Loucy (cell line): Measurements from ENCODE around the gene CES5A.

Experiments used
- H2AFZ ChIP-seq: fragments of 200-600 bp; sonication (generic); 2 replicates; pipeline ENCODE4 v1.6.0; 2016; ENCODE audit warnings: antibody characterized with exemption, mild to moderate bottlenecking, low read length, moderate library complexity
- H3F3A ChIP-seq: fragments of 200-600 bp; 2 replicates; pipeline ENCODE4 v1.6.0; 2016; ENCODE audit warnings: antibody characterized with exemption, low read depth, mild to moderate bottlenecking
- H3K27me3 ChIP-seq: fragments of 200-600 bp; sonication (generic); 2 replicates; pipeline ENCODE4 v1.6.1; 2014; ENCODE audit warnings: low read length, mild to moderate bottlenecking; ENCODE audit not compliant: insufficient read depth, poor library complexity, severe bottlenecking
- H3K36me3 ChIP-seq: fragments of 200-600 bp; sonication (generic); 2 replicates; pipeline ENCODE4 v1.6.1; 2016; ENCODE audit warnings: low read length; ENCODE audit not compliant: insufficient read depth
- H3K4me1 ChIP-seq: fragments of 200-600 bp; sonication (generic); 2 replicates; pipeline ENCODE4 v1.5.1; 2014; ENCODE audit warnings: low read length, mild to moderate bottlenecking; ENCODE audit not compliant: insufficient read depth, poor library complexity, severe bottlenecking
- H3K4me2 ChIP-seq: fragments of 200-600 bp; sonication (generic); 2 replicates; pipeline ENCODE4 v1.6.0; 2014; ENCODE audit warnings: antibody characterized with exemption, low read length, low read depth, mild to moderate bottlenecking; ENCODE audit not compliant: poor library complexity, severe bottlenecking
- H3K4me3 ChIP-seq: fragments of 200-600 bp; sonication (generic); 2 replicates; pipeline ENCODE4 v1.5.1; 2014; ENCODE audit warnings: low read length, mild to moderate bottlenecking, mixed read lengths; ENCODE audit not compliant: poor library complexity, severe bottlenecking
- H3K79me2 ChIP-seq: fragments of 200-600 bp; sonication (generic); 2 replicates; pipeline ENCODE4 v1.6.1; 2014; ENCODE audit warnings: low read length; ENCODE audit not compliant: insufficient read depth
- H3K9ac ChIP-seq: fragments of 200-600 bp; sonication (generic); 2 replicates; pipeline ENCODE4 v1.6.0; 2014; ENCODE audit warnings: mild to moderate bottlenecking, low read depth, low read length, moderate library complexity; ENCODE audit not compliant: poor library complexity, severe bottlenecking
- H3K9me2 ChIP-seq: fragments of 200-600 bp; sonication (generic); replicated peaks from 2 replicates; pipeline ENCODE4 v1.6.1; 2016; ENCODE audit warnings: low read depth, low read length, mixed read lengths
- H3K9me3 ChIP-seq: fragments of 200-600 bp; sonication (generic); 2 replicates; pipeline ENCODE4 v1.6.1; 2014; ENCODE audit warnings: mild to moderate bottlenecking, antibody characterized with exemption, low read length, low read depth; ENCODE audit not compliant: insufficient read depth
- H4K20me1 ChIP-seq: fragments of 200-600 bp; sonication (generic); 2 replicates; pipeline ENCODE4 v1.6.0; 2014; ENCODE audit warnings: antibody characterized with exemption, low read length, mild to moderate bottlenecking; ENCODE audit not compliant: insufficient read depth, poor library complexity, severe bottlenecking
- CTCF ChIP-seq: fragments of 200-600 bp; sonication (generic); conservative IDR thresholded peaks from 2 replicates; pipeline ENCODE4 v1.5.1; 2014; ENCODE audit warnings: mild to moderate bottlenecking, antibody characterized with exemption, low read length
- EZH2phosphoT487 ChIP-seq: fragments of 200-600 bp; IDR thresholded peaks from 2 replicates; pipeline ENCODE4 v1.6.1; 2018; ENCODE audit warnings: antibody characterized with exemption, mild to moderate bottlenecking, moderate library complexity, borderline replicate concordance

CES5A gene

DNA sequence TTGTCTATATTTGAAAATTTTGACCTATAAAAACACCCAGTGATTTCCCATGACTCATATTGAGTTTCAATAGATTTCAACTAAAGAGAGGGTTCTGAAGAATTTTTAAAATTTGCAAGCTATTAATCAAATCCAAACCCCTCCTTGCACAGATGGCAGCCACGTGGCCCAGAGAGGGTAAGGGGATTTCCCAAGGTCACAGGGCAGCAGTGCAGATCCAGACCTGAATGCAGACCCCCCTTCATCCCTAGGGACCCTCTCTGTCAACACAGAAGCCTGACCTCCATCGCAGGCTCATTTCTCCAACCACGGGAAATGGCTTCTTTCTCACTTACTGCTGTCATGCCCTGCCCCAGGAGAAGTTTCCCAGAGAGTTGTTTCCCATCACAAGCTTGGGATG lies 24.7 kb upstream of the CES5A start:
- Histone ChIP-seq H4K20me1 (no peaks in the 10 kb centered on the region), H3K4me1 (no peaks in the 10 kb centered on the region), H3F3A (no peaks in the 10 kb centered on the region), H3K9me2 (no peaks in the 10 kb centered on the region), H3K4me2 (no peak overlapping the region), H2AFZ (no peak overlapping the region), H3K36me3 (no peaks in the 10 kb centered on the region), H3K79me2 (no peaks in the 10 kb centered on the region), H3K4me3 (no peak overlapping the region), H3K27me3 (no peaks in the 10 kb centered on the region), H3K9me3 (no peaks in the 10 kb centered on the region; the same call in 1 of the 2 replicates), H3K9ac (no peak overlapping the region)
- no peak for TF ChIP-seq CTCF
- TF ChIP-seq EZH2phosphoT487: no peak

DNA sequence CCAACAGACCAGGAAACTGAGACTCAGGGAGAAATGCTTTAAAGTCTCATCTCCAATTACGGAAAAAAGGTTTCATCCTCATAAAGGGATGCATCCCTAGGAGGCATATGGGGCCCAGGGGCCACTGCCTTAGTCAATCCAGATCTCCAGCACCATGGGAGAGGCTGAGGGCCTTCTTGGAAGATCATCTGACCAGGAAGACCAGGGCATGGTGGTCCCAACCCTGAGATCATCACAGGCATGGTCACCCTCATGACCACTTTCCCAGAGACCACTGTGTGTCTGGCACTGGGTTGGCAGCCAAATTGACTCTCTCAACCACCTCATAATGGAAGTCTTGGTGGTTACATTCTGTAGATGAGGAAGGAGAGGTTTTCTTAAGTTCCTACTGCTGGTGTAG lies 23.4 kb upstream of the CES5A start:
- TF ChIP-seq CTCF (no peak), EZH2phosphoT487 (no peak)
- H3K4me3 ChIP-seq: no peak overlapping the region
- H3K9me2 ChIP-seq: no peaks in the 10 kb centered on the region
- H3K9ac ChIP-seq: no peak overlapping the region
- H3K36me3 ChIP-seq: no peaks in the 10 kb centered on the region
- H3K4me2 ChIP-seq: no peak overlapping the region
- H3K4me1 ChIP-seq: no peaks in the 10 kb centered on the region
- H3F3A ChIP-seq: no peaks in the 10 kb centered on the region
- H3K79me2 ChIP-seq: no peaks in the 10 kb centered on the region
- H4K20me1 ChIP-seq: no peaks in the 10 kb centered on the region
- H3K9me3 ChIP-seq: peaks cover under 1% of the 10 kb centered on the region
- H2AFZ ChIP-seq: no peak overlapping the region
- H3K27me3 ChIP-seq: no peaks in the 10 kb centered on the region

- no peaks in the 10 kb centered on the region for H3K4me1 ChIP-seq
- H3K9me3 ChIP-seq: peaks cover 7% of the 10 kb centered on the region
- no peak overlapping the region for H2AFZ ChIP-seq
- no peak overlapping the region for H3K4me2 ChIP-seq
- no peak overlapping the region for H3K4me3 ChIP-seq
- TF ChIP-seq CTCF (no peak), EZH2phosphoT487 (no peak)
- H3K36me3 ChIP-seq: no peaks in the 10 kb centered on the region
- H3K27me3 ChIP-seq: no peaks in the 10 kb centered on the region
- H3F3A ChIP-seq: no peaks in the 10 kb centered on the region
- H3K9me2 ChIP-seq: no peaks in the 10 kb centered on the region
- no peaks in the 10 kb centered on the region for H4K20me1 ChIP-seq
- no peaks in the 10 kb centered on the region for H3K79me2 ChIP-seq
- H3K9ac ChIP-seq: no peak overlapping the region
Measured at GRCh38 chr16:55892821-55893220, 17.6 kb upstream of the CES5A start.
